Measurements from ENCODE around the gene TM2D3.

DNA sequence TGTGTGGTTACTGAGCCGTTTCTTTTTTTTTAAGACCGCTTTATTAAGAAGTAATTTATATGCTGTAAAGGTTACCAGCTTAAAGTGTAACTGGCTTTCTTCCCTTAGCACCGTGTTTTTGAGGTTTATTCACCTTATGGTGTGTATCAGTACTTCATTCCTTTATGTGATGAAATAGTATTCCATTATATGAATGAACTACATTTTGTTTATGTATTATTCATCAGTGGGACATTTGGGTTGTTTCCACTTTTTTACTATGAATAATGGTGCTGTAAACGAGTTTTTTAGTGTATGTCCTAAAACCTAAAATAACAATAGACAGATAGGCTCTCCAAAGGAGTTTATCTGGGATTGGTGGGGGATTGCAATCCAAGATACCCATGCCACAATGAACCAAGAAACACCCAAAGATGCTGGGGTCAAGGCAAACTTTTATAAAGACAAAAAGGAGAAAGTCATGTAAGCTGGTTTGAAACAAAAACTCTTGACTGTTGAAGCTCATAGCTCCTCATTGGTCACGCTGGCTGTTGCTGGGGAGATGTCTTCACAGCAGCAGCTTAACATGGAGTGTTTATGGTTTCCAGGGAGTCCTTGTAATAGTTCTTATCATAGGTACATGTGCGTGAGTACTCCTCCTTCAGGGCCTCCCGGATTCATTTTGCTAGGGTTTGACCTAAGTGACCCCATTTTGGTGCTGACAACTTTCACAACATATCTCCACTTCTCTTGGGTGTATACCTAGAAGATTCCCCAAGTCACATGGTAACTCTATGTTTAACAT, 16.0 kb downstream of the TM2D3 start:
- TF ChIP-seq, protein P1, sequence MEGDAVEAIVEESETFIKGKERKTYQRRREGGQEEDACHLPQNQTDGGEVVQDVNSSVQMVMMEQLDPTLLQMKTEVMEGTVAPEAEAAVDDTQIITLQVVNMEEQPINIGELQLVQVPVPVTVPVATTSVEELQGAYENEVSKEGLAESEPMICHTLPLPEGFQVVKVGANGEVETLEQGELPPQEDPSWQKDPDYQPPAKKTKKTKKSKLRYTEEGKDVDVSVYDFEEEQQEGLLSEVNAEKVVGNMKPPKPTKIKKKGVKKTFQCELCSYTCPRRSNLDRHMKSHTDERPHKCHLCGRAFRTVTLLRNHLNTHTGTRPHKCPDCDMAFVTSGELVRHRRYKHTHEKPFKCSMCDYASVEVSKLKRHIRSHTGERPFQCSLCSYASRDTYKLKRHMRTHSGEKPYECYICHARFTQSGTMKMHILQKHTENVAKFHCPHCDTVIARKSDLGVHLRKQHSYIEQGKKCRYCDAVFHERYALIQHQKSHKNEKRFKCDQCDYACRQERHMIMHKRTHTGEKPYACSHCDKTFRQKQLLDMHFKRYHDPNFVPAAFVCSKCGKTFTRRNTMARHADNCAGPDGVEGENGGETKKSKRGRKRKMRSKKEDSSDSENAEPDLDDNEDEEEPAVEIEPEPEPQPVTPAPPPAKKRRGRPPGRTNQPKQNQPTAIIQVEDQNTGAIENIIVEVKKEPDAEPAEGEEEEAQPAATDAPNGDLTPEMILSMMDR (conservative IDR thresholded peaks at IDR 0.05; ENCODE audit: low read depth in 2 of 2) = no peak
- TF ChIP-seq POLR2AphosphoS5 (IDR thresholded peaks at IDR 0.05; ENCODE audit: low read depth) = no peak

Measured in GM23338 (cell line).